SU-DHL-6 (cell line): Measurements from ENCODE around the gene HK3.

Experiments used
- CTCF ChIP-seq: fragments of 200-600 bp; sonication (generic); IDR thresholded peaks from one replicate; pipeline ENCODE4 v1.5.1; 2017; ENCODE audit warnings: antibody characterized with exemption, mild to moderate bottlenecking, low read length, moderate library complexity; ENCODE audit not compliant: insufficient read depth, poor library complexity, severe bottlenecking
- EZH2phosphoT487 ChIP-seq: fragments of 200-600 bp; sonication (generic), shearing (Covaris generic); conservative IDR thresholded peaks from 2 replicates; pipeline ENCODE4 v1.6.1; 2018; ENCODE audit warnings: mild to moderate bottlenecking, antibody characterized with exemption, low read length, moderate library complexity, mixed read lengths

GRCh38 chr5:176900780-176901204 lies 1.6 kb upstream of the HK3 start:
- TF ChIP-seq CTCF (no peak), EZH2phosphoT487 (no peak)
